ENCODE measurements around the gene E2F2. TPM values are rescaled to one million over a fixed set of nuclear protein-coding genes. Genes with fewer than 3 reads are reported as not detected.

Gene E2F2, protein sequence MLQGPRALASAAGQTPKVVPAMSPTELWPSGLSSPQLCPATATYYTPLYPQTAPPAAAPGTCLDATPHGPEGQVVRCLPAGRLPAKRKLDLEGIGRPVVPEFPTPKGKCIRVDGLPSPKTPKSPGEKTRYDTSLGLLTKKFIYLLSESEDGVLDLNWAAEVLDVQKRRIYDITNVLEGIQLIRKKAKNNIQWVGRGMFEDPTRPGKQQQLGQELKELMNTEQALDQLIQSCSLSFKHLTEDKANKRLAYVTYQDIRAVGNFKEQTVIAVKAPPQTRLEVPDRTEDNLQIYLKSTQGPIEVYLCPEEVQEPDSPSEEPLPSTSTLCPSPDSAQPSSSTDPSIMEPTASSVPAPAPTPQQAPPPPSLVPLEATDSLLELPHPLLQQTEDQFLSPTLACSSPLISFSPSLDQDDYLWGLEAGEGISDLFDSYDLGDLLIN
- total RNA-seq: 7.8 and 9.7 TPM in 2 replicates
- long read RNA-seq, partial matches to known transcripts: 0 of 2 reads
- long read RNA-seq, other reads (novel, unspliced or antisense): 2 of 2 reads

DNA sequence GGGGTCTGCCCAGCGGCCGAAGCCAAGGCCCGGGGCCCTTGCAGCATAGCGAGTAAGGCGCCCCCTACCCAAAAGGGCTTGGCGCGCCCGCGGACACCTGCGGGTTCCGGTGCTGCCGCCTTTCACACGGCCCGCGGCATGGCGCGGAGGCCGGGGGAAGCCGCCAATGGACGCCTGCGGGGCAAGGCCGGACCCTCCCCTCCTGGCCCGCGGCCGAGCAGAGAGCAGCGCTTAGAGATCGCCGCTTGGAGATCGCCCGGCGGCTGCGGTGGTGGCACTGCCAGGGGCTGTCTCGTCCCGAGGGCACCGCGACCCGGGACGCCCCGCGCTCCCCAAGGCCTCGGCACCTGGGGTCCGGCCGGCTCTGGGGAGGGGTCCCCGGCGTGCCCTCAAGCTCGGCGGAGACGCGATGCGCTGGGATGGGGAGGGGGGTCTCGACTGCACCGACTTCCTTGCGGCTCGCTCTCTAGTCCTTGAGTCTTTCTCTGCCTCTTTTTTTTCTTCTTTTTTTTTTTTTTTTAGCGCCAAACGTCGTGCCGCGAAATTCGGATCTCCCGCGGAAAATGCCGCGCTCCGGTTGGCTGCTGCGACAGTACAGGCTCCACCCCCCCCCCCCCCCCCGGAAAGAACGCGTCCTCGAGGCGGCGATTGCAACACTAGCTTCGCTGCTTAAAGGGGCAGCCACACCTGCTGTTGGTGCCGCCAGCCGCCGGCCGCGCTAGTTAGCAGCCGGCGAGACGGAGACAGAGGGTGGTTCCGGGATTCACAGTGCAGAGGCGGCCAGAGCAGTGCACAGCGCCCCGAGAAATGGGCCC, at the start of gene E2F2:
Gene E2F2 (minus strand): TSS at position 487 of the 815 bp plus-strand sequence. CDS start 440 bp downstream, at position 47.
- no peaks in the 10 kb centered on the region for H3K9me3 Mint-ChIP-seq (ENCODE audit: low read depth)
- H3K27me3 Mint-ChIP-seq: peaks cover 11% of the 10 kb centered on the region
- TF ChIP-seq, protein P1, sequence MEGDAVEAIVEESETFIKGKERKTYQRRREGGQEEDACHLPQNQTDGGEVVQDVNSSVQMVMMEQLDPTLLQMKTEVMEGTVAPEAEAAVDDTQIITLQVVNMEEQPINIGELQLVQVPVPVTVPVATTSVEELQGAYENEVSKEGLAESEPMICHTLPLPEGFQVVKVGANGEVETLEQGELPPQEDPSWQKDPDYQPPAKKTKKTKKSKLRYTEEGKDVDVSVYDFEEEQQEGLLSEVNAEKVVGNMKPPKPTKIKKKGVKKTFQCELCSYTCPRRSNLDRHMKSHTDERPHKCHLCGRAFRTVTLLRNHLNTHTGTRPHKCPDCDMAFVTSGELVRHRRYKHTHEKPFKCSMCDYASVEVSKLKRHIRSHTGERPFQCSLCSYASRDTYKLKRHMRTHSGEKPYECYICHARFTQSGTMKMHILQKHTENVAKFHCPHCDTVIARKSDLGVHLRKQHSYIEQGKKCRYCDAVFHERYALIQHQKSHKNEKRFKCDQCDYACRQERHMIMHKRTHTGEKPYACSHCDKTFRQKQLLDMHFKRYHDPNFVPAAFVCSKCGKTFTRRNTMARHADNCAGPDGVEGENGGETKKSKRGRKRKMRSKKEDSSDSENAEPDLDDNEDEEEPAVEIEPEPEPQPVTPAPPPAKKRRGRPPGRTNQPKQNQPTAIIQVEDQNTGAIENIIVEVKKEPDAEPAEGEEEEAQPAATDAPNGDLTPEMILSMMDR (IDR thresholded peaks at IDR 0.05; ENCODE audit: unreplicated experiment): peak; percentile 36
- H3K4me1 Mint-ChIP-seq (ENCODE audit: low read depth): peaks cover 10% of the 10 kb centered on the region
- peak within 1 kb of the TSS; percentile 77 for H3K27ac Mint-ChIP-seq
- peak; percentile 56 for DNase-seq (ENCODE audit: low spot score, unreplicated experiment)
- no peaks in the 10 kb centered on the region for H3K36me3 Mint-ChIP-seq (ENCODE audit: insufficient read depth)
- peak within 1 kb of the TSS; percentile 86 for H3K4me3 Mint-ChIP-seq (ENCODE audit: low read depth)

DNA sequence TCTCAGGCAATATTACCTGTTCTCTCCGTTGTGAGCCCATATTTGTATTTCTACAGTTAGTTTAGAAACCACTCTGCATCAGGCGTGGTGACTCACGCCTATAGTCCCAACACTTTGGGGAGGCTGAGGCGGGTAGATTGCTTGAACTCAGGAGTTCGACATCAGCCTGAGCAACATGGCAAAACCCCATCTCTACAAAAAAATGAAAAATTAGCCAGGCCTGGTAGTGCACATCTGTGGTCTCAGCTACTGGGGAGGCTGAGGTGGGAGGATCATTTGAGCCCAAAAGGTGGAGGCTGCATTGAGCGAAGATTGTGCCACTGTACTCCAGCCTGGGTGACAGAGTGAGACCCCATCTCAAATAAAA, 47.9 kb upstream of the E2F2 start:
- no peak overlapping the region for H3K4me3 Mint-ChIP-seq (ENCODE audit: low read depth)
- no peak for DNase-seq (ENCODE audit: low spot score, unreplicated experiment)
- peak overlapping the region; percentile 90 for H3K27ac Mint-ChIP-seq

DNA sequence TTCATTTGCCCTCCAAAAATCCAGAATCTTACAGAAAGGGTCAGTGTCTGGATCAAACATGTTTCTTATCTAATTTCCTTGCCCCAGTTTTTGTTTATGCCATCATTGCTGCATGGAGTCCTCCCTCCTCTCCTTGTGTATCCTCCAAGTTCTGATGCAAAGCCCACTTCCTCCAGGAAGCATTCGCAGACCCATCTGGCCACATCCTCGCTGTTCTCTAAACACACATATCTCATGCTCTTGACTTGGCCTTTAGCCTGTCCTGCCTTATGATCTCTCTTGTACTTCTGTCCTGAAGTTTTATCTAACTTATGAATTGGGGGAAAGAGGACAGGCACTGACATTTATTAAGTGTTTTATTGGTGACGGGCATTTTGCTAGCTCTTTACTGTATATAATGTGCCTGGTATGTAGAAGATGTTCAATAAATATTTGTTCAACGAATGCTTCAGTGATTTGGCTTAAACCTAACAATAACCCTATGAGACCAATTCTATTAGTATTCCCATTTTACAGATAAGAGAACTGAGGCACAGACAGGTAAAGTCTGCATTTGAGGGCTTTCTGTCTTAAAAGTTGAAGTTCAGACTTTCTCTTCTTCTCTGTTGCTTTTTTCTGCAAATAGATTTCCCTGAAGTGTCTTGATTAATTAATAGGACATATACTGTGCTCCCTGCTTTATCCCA, 47.4 kb upstream of the E2F2 start:
- Mint-ChIP-seq H3K4me1 (ENCODE audit: low read depth) (peaks cover 27% of the 10 kb centered on the region), H3K27ac (peak overlapping the region; percentile 90)

More for the DNA sequence above, 47.9 kb upstream of the E2F2 start:
- H3K4me1 Mint-ChIP-seq (ENCODE audit: low read depth): peaks cover 27% of the 10 kb centered on the region
- TF ChIP-seq, protein P1 (IDR thresholded peaks at IDR 0.05; ENCODE audit: unreplicated experiment): no peak
- no peaks in the 10 kb centered on the region for H3K36me3 Mint-ChIP-seq (ENCODE audit: insufficient read depth)
- H3K27me3 Mint-ChIP-seq: no peaks in the 10 kb centered on the region
- no peaks in the 10 kb centered on the region for H3K9me3 Mint-ChIP-seq (ENCODE audit: low read depth)

DNA sequence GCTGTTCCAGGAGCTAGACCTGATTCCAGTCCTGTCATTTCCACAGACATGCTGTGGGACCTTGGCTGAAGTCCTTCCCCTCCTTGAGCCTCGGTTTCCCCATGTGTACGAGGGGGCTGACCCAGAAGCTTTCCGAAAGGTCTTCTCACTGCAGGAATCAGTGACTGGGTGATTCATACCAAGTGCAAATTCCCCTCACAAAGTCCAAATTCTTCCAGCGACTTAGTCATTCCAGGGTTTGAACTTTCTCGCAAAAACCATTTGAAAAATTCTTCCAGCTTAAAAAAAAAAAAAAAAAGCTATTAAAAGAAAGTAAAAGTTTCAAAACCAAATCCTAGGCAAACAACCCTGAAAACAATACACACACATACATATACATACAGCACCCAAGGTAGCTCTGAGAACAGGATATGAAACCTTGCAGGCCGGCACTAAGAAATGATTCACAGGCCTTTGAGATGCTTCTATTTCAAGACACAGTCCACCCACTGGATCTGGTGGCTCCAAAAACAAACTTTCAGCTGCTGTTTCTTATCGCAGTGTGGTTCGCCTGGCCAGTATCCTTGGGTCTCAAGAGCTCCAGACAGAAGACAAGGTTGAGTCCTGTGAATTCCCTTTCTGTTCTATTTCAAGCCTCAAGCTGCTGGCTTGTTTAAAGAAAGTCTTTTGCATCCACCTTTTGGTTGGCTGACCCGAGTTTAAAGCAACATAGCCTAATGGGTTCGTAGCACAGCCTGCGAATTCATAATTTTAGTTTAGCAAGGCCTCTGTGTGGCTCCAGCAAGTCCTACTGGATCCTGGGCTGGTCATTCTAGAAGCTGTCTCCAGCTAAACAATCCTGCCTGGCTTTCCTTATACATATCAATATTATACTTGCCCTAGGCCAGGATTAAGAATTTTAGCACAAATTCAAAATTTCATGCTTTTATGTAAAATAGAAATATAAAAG, 46.3 kb upstream of the E2F2 start:
- Mint-ChIP-seq H3K27ac (peak overlapping the region; percentile 86), H3K9me3 (ENCODE audit: low read depth) (no peaks in the 10 kb centered on the region), H3K27me3 (no peaks in the 10 kb centered on the region), H3K4me3 (ENCODE audit: low read depth) (no peak overlapping the region), H3K4me1 (ENCODE audit: low read depth) (peaks cover 27% of the 10 kb centered on the region), H3K36me3 (ENCODE audit: insufficient read depth) (no peaks in the 10 kb centered on the region)
- TF ChIP-seq, protein P1 (IDR thresholded peaks at IDR 0.05; ENCODE audit: unreplicated experiment): no peak
- no peak for DNase-seq (ENCODE audit: low spot score, unreplicated experiment)

More for the DNA sequence above, 47.4 kb upstream of the E2F2 start:
- Mint-ChIP-seq H3K4me3 (ENCODE audit: low read depth) (no peak overlapping the region), H3K36me3 (ENCODE audit: insufficient read depth) (no peaks in the 10 kb centered on the region), H3K9me3 (ENCODE audit: low read depth) (no peaks in the 10 kb centered on the region), H3K27me3 (no peaks in the 10 kb centered on the region)
- TF ChIP-seq, protein P1 (IDR thresholded peaks at IDR 0.05; ENCODE audit: unreplicated experiment): no peak
- DNase-seq (ENCODE audit: low spot score, unreplicated experiment): no peak
